Stromal cell of bone marrow (primary cell): ENCODE data around the gene OR11L1.

Source experiments
- DNase-seq: peaks from one replicate; pipeline ENCODE4 v3.0.0-alpha.2; 2012; ENCODE audit warnings: low read depth

OR11L1 gene

GRCh38 chr1:247841796-247842195 lies at the start of gene OR11L1:
Gene OR11L1 (minus strand): TSS chr1:247841896. CDS start chr1:247841896, 0 bp downstream.
- no peak for DNase-seq

- DNase-seq, result no peak
Observed at GRCh38 chr1:247884797-247885413, 43.2 kb upstream of the OR11L1 start.

GRCh38 chr1:247883346-247883745 lies 41.6 kb upstream of the OR11L1 start:
- DNase-seq, result no peak

- DNase-seq, result no peak
Observed at GRCh38 chr1:247865416-247865815, 23.7 kb upstream of the OR11L1 start.

- no peak for DNase-seq
Observed at GRCh38 chr1:247864644-247865043, 22.9 kb upstream of the OR11L1 start.

GRCh38 chr1:247862756-247863155 lies 21.1 kb upstream of the OR11L1 start:
- DNase-seq, result no peak

- no peak for DNase-seq
Observed at GRCh38 chr1:247857985-247858619, 16.4 kb upstream of the OR11L1 start.

- DNase-seq, result no peak
Observed at GRCh38 chr1:247857069-247857984, 15.6 kb upstream of the OR11L1 start, which contains the start of gene TRIM58. Gene TRIM58 (plus strand): TSS chr1:247857187. CDS start chr1:247857247, 60 bp downstream.

GRCh38 chr1:247855911-247856310 lies 14.2 kb upstream of the OR11L1 start:
- DNase-seq, result no peak

- no peak for DNase-seq
Observed at GRCh38 chr1:247854899-247855545, 13.3 kb upstream of the OR11L1 start.

- DNase-seq, result no peak
Observed at GRCh38 chr1:247849616-247850015, 7.9 kb upstream of the OR11L1 start.

- DNase-seq, result no peak
Observed at GRCh38 chr1:247848346-247848745, 6.7 kb upstream of the OR11L1 start.

GRCh38 chr1:247845693-247846017 lies 4.0 kb upstream of the OR11L1 start:
- DNase-seq, result no peak

GRCh38 chr1:247845011-247845692 lies 3.5 kb upstream of the OR11L1 start:
- no peak for DNase-seq

- no peak for DNase-seq
Observed at GRCh38 chr1:247843411-247843810, 1.7 kb upstream of the OR11L1 start.

GRCh38 chr1:247840818-247841217 lies 878 bp downstream of the OR11L1 start:
- no peak for DNase-seq

- no peak for DNase-seq
Observed at GRCh38 chr1:247833601-247834000, 8.1 kb downstream of the OR11L1 start.

- DNase-seq, result no peak
Observed at GRCh38 chr1:247829656-247830055, 12.0 kb downstream of the OR11L1 start.

GRCh38 chr1:247825362-247825761 lies 16.3 kb downstream of the OR11L1 start:
- DNase-seq, result no peak

- DNase-seq, result no peak
Observed at GRCh38 chr1:247824023-247824422, 17.7 kb downstream of the OR11L1 start, which contains the start of gene OR14A16. Gene OR14A16 (minus strand): TSS chr1:247824119. CDS start chr1:247815729, 8,390 bp downstream.

GRCh38 chr1:247822060-247822459 lies 19.6 kb downstream of the OR11L1 start:
- no peak for DNase-seq

GRCh38 chr1:247812637-247813036 lies 29.1 kb downstream of the OR11L1 start:
- no peak for DNase-seq
